GM19324 (cell line): ENCODE results near the gene SNRPA.
"Not testable (repeated sequence)": the region's sequence is repeated elsewhere in the genome, so short reads cannot be mapped to it uniquely, and the experiment has no call there.

Experiments used
- ATAC-seq: cut with Tn5 transposase; IDR thresholded peaks from one replicate; pipeline ENCODE4 v1.9.1; 2021; ENCODE audit warnings: mild to moderate bottlenecking, moderate library complexity; ENCODE audit not compliant: unreplicated experiment, low FRiP score

The SNRPA gene

GRCh38 chr19:40719414-40719894, 31.5 kb upstream of the SNRPA start:
- no peak for ATAC-seq

GRCh38 chr19:40721140-40721486, 29.9 kb upstream of the SNRPA start:
- ATAC-seq = no peak

- no peak for ATAC-seq
These were observed 28.9 kb upstream of the SNRPA start for GRCh38 chr19:40721936-40722661.

- no peak for ATAC-seq
These were observed 27.2 kb upstream of the SNRPA start for GRCh38 chr19:40723661-40724254.

- ATAC-seq = no peak
These were observed 26.7 kb upstream of the SNRPA start for GRCh38 chr19:40724315-40724714.

GRCh38 chr19:40724855-40725254, 26.1 kb upstream of the SNRPA start:
- no peak for ATAC-seq

- no peak for ATAC-seq
These were observed 24.7 kb upstream of the SNRPA start for GRCh38 chr19:40726279-40726678.

GRCh38 chr19:40730065-40730464, 20.9 kb upstream of the SNRPA start:
- not testable (repeated sequence) for ATAC-seq

GRCh38 chr19:40732304-40732703, 18.7 kb upstream of the SNRPA start:
- not testable (repeated sequence) for ATAC-seq

GRCh38 chr19:40733149-40733548, 17.9 kb upstream of the SNRPA start:
- no peak for ATAC-seq

GRCh38 chr19:40735013-40735771, 15.8 kb upstream of the SNRPA start:
- no peak for ATAC-seq

- ATAC-seq = no peak
These were observed 14.3 kb upstream of the SNRPA start for GRCh38 chr19:40736661-40737060.

GRCh38 chr19:40737102-40737644, 13.8 kb upstream of the SNRPA start:
- no peak for ATAC-seq

- ATAC-seq = no peak
These were observed 11.8 kb upstream of the SNRPA start for GRCh38 chr19:40739030-40739839.

GRCh38 chr19:40739871-40740703, 10.9 kb upstream of the SNRPA start:
- ATAC-seq = no peak

- no peak for ATAC-seq
These were observed 10.3 kb upstream of the SNRPA start for GRCh38 chr19:40740747-40741146.

GRCh38 chr19:40741527-40742390, 9.2 kb upstream of the SNRPA start:
- ATAC-seq = no peak

GRCh38 chr19:40742477-40742876, 8.5 kb upstream of the SNRPA start:
- ATAC-seq = no peak

GRCh38 chr19:40742886-40743285, 8.1 kb upstream of the SNRPA start:
- ATAC-seq = no peak
